B cell (primary cell): ENCODE data around the gene PACRG. TPM values are rescaled to one million over a fixed set of nuclear protein-coding genes. Genes with fewer than 3 reads are reported as not detected.

ENCODE experiments used
- ATAC-seq: fragments of 200-7000 bp; cut with Tn5 transposase; one replicate; pipeline ENCODE4 v1.10.0; 2021; ENCODE audit warnings: low read depth, mild to moderate bottlenecking, moderate number of reproducible peaks, moderate library complexity
- CTCF ChIA-PET: fragments of 350-600 bp; sonication (Branson Sonifier 250); formaldehyde crosslinking; loops from one replicate; lab custom pipeline; 2021; ENCODE audit warnings: antibody characterized with exemption, inconsistent platforms; lab: Charles Lee
- POLR2A ChIA-PET: fragments of 350-600 bp; sonication (Branson Sonifier 250); formaldehyde crosslinking; loops from one replicate; lab custom pipeline; 2021; ENCODE audit warnings: antibody characterized with exemption; lab: Charles Lee
- DNase-seq: peaks from one replicate; pipeline ENCODE4 v3.0.0; 2013
- H2AFZ ChIP-seq: 2 replicates; pipeline ENCODE4 v1.6.1; 2012; ENCODE audit warnings: mild to moderate bottlenecking, low read depth, low read length; ENCODE audit not compliant: insufficient read depth, poor library complexity, severe bottlenecking
- H3K27ac ChIP-seq, 2 donors: 1 replicate in 1 of 2; 2 replicates in 1 of 2; pipeline ENCODE4 v1.5.1; 2012 to 2013; ENCODE audit warnings: low read length in 2 of 2, mild to moderate bottlenecking in 2 of 2, moderate library complexity in 1 of 2
- H3K27me3 ChIP-seq, 4 experiments: fragments of 200-600 bp in 1 of 4; sonication (generic) in 1 of 4; replicated peaks in 1 of 4; 1 replicate in 2 of 4; 2 replicates in 2 of 4; pipeline versions ENCODE4 v1.6.1 to v1.7.0; 2013 to 2016; ENCODE audit warnings: low read length in 3 of 4, mild to moderate bottlenecking in 2 of 4, mixed read lengths in 1 of 4, moderate library complexity in 1 of 4; ENCODE audit not compliant: insufficient read depth in 4 of 4, control insufficient read depth in 3 of 4; ENCODE audit errors: control extremely low read depth in 1 of 4
- H3K36me3 ChIP-seq, 2 experiments: replicated peaks in 1 of 2; 1 replicate in 1 of 2; 2 replicates in 1 of 2; pipeline versions ENCODE4 v1.6.1 to v1.7.1; 2013; ENCODE audit warnings: low read length in 1 of 2; ENCODE audit not compliant: insufficient read depth in 2 of 2, control insufficient read depth in 1 of 2; ENCODE audit errors: control extremely low read depth in 1 of 2, extremely low read depth in 1 of 2
- H3K4me1 ChIP-seq, 2 donors: fragments of 200-600 bp in 1 of 2; sonication (generic) in 1 of 2; 1 replicate in 1 of 2; 2 replicates in 1 of 2; pipeline versions ENCODE4 v1.5.1 to v1.6.1; 2013 to 2017; ENCODE audit warnings: low read length in 2 of 2; ENCODE audit not compliant: control insufficient read depth in 2 of 2, insufficient read depth in 2 of 2
- H3K4me2 ChIP-seq: replicated peaks from 2 replicates; pipeline ENCODE3; 2012; ENCODE audit warnings: mild to moderate bottlenecking, low read depth, low read length; ENCODE audit not compliant: poor library complexity, severe bottlenecking
- H3K4me3 ChIP-seq, 5 experiments: fragments of 200-600 bp in 1 of 5; sonication (generic) in 1 of 5; 1 replicate in 3 of 5; 2 replicates in 2 of 5; pipeline versions ENCODE4 v1.5.1 to v1.7.0; 2011 to 2016; ENCODE audit warnings: low read length in 4 of 5, mild to moderate bottlenecking in 4 of 5, low read depth in 2 of 5, control low read depth in 1 of 5, moderate library complexity in 1 of 5; ENCODE audit not compliant: insufficient read depth in 1 of 5; ENCODE audit errors: control extremely low read depth in 1 of 5, extremely low read depth in 1 of 5
- H3K79me2 ChIP-seq: fragments of 200-600 bp; sonication (generic); one replicate; pipeline ENCODE4 v1.6.0; 2016; ENCODE audit warnings: low read length; ENCODE audit not compliant: control insufficient read depth, insufficient read depth
- H3K9ac ChIP-seq: fragments of 200-600 bp; sonication (generic); 2 replicates; pipeline ENCODE4 v1.6.1; 2017; ENCODE audit warnings: mild to moderate bottlenecking, low read length, moderate library complexity
- H3K9me3 ChIP-seq, 3 donors: one replicate each; pipeline versions ENCODE4 v1.6.1 to v1.7.1; 2013; ENCODE audit warnings: low read length in 2 of 3; ENCODE audit not compliant: control insufficient read depth in 2 of 3, insufficient read depth in 1 of 3; ENCODE audit errors: control extremely low read depth in 1 of 3
- H4K20me1 ChIP-seq: 2 replicates; pipeline ENCODE4 v1.6.0; 2012; ENCODE audit warnings: mild to moderate bottlenecking, low read length; ENCODE audit not compliant: insufficient read depth, control insufficient read depth, poor library complexity, severe bottlenecking
- H3K27ac Mint-ChIP-seq: one replicate; pipeline ENCODE4 v1.8.0; 2021; ENCODE audit warnings: mixed read lengths
- H3K27me3 Mint-ChIP-seq: one replicate; pipeline ENCODE4 v1.8.0; 2021; ENCODE audit warnings: mixed read lengths
- H3K4me1 Mint-ChIP-seq: one replicate; pipeline ENCODE4 v1.8.0; 2021; ENCODE audit warnings: mixed read lengths
- H3K4me3 Mint-ChIP-seq: one replicate; pipeline ENCODE4 v1.8.0; 2021; ENCODE audit warnings: mixed read lengths
- H3K9me3 Mint-ChIP-seq: one replicate; pipeline ENCODE4 v1.8.0; 2022; ENCODE audit warnings: mixed read lengths; ENCODE audit not compliant: insufficient read depth
- CTCF ChIP-seq: fragments of 200-600 bp; IDR thresholded peaks from one replicate; pipeline ENCODE4 v1.8.0; 2022; ENCODE audit warnings: antibody characterized with exemption, mild to moderate bottlenecking
- EZH2 ChIP-seq: IDR thresholded peaks from 2 replicates; pipeline ENCODE4 v1.6.1; 2012; ENCODE audit warnings: borderline replicate concordance, low read depth, mild to moderate bottlenecking, moderate library complexity, low read length; ENCODE audit not compliant: insufficient read depth, poor library complexity, severe bottlenecking
- WGBS: methylation state at CpG from one replicate; pipeline ENCODE4 v1.1.5; 2013; ENCODE audit warnings: missing lambda C conversion rate; ENCODE audit not compliant: insufficient coverage; 5-methylcytosine and 5-hydroxymethylcytosine counted together
- intact Hi-C: fragments of 100-400 bp; cut with micrococcal nuclease; formaldehyde crosslinking; loops from one replicate; pipeline ENCODE4 v1.10.0; 2022
- polyA plus RNA-seq: library from polyadenylated mRNA; depleted of rRNA; stranded (reverse); fragments of >200 nt; gene quantifications from 2 replicates; pipeline ENCODE4 v1.2.3, GENCODE V29; 2012
- total RNA-seq, 2 donors: library from RNA; stranded (reverse); fragments of 120-200 nt in 1 of 2; gene quantifications; 1 replicate in 1 of 2; 2 replicates in 1 of 2; pipeline versions ENCODE4 v1.2.3 to v1.2.4, GENCODE V29; 2013 to 2022

PACRG gene
- total and polyA plus RNA-seq, 2 donors (not counting 1 experiment from before 2014, with no cell fraction given) = not detected

GRCh38 chr6:162862462-162862861 is 134.7 kb downstream of the PACRG start:
- ChIA-PET CTCF (no interaction called here), POLR2A (no interaction called here)
- Histone ChIP-seq H3K4me1 (peaks cover 0 to 7% of the 10 kb centered on the region in 2 donors), H3K27me3 (no peaks in the 10 kb centered on the region), H3K9me3 (no peaks in the 10 kb centered on the region), H3K4me3 (no peak overlapping the region), H3K27ac (no peak overlapping the region), H3K9ac (no peak overlapping the region), H2AFZ (no peak overlapping the region), H3K36me3 (no peaks in the 10 kb centered on the region), H4K20me1 (no peaks in the 10 kb centered on the region), H3K4me2 (no peak overlapping the region), H3K79me2 (no peaks in the 10 kb centered on the region)
- intact Hi-C loops = no loop called here
- ATAC-seq (no peak), DNase-seq (no peak)
- TF ChIP-seq CTCF (no peak), EZH2 (no peak)
- Mint-ChIP-seq H3K27ac (no peak overlapping the region), H3K4me1 (peaks cover 3% of the 10 kb centered on the region), H3K9me3 (no peaks in the 10 kb centered on the region), H3K27me3 (no peaks in the 10 kb centered on the region), H3K4me3 (no peak overlapping the region)
- WGBS = 83% methylated on average over 2 of the region's 3 CpGs

GRCh38 chr6:162862941-162863340 is 135.2 kb downstream of the PACRG start:
- H3K36me3 ChIP-seq = no peaks in the 10 kb centered on the region
- no peak for DNase-seq
- H4K20me1 ChIP-seq = no peaks in the 10 kb centered on the region
- H3K4me2 ChIP-seq = no peak overlapping the region
- intact Hi-C loops = no loop called here
- no peak overlapping the region for H3K9ac ChIP-seq
- H3K4me1 ChIP-seq = peaks cover 0 to 7% of the 10 kb centered on the region in 2 donors
- no peaks in the 10 kb centered on the region for H3K9me3 ChIP-seq
- H3K79me2 ChIP-seq = no peaks in the 10 kb centered on the region
- H3K27ac ChIP-seq = no peak overlapping the region
- TF ChIP-seq CTCF = no peak
- TF ChIP-seq EZH2 = no peak
- Mint-ChIP-seq H3K27ac (no peak overlapping the region), H3K4me3 (no peak overlapping the region), H3K27me3 (no peaks in the 10 kb centered on the region), H3K4me1 (peaks cover 3% of the 10 kb centered on the region), H3K9me3 (no peaks in the 10 kb centered on the region)
- H3K4me3 ChIP-seq = no peak overlapping the region
- H3K27me3 ChIP-seq = no peaks in the 10 kb centered on the region
- ATAC-seq = no peak
- no CpG with 5 or more reads among the region's 5 CpGs for WGBS
- H2AFZ ChIP-seq = no peak overlapping the region
- ChIA-PET POLR2A (no interaction called here), CTCF (no interaction called here)
